Heart left ventricle (tissue), 13 donors: ENCODE measurements around the gene CPLX3.
A peak's percentile ranks its signal among the peaks of the same experiment; 100 is the strongest.

Experiments used
- CTCF ChIP-seq, 12 donors: fragments of 200-600 bp; sonication (generic) in 4 of 12; IDR thresholded peaks; one replicate each; pipeline versions ENCODE4 v1.5.0 to v1.8.0; 2018 to 2022; ENCODE audit warnings: antibody characterized with exemption in 12 of 12, mild to moderate bottlenecking in 5 of 12
- POLR2A ChIP-seq, 2 donors: fragments of 450-650 bp; IDR thresholded peaks; one replicate each; pipeline ENCODE4 v1.6.1; 2017; ENCODE audit warnings: antibody characterized with exemption in 2 of 2, mild to moderate bottlenecking in 2 of 2, moderate library complexity in 2 of 2
- donor health status: ischemic (EF 13 %, LVEDD 7.1; RV severe dilation, severe dysfunction).
- donor health status: DM: no; HTN: yes; CAD: no.
- donor health status: DM: no; HTN: no; CAD: no.
- donor health status: ischemic (EF 25% LVEDD 6.9; RV normal size, moderate dysfunction).
- donor health status: ischemic (EF 25% LVEDD 5.7; RV mildly dilated, moderate dysfunction).
- donor health status: ischemic (EF 35%, LVEDD 5.7; RV mildly dilated, moderate dysfunction).
- donor health status: nonischemic (EF 11% LVEDD 7.7; RV severe dilation, severe dysfunction).
- donor health status: DM: yes; HTN: yes; CAD: no.
- donor health status: PGD.
- donor health status: ischemic (EF 29% LVEDD 5.4; RV normal size, mild dysfunction).
- donor health status: nonischemic (EF 23%, LVEDD 6.1; RV moderate dilation, normal function).

GRCh38 chr15:74835312-74835823 is 8.9 kb downstream of the CPLX3 start:
- TF ChIP-seq CTCF (IDR thresholded peaks at IDR 0.05) (peak; percentile 64 to 89 (median 72)), POLR2A (IDR thresholded peaks at IDR 0.05) (no peak)
